ENCODE measurements around the gene MRPL54.
"Not testable (repeated sequence)": the region's sequence is repeated elsewhere in the genome, so short reads cannot be mapped to it uniquely, and the experiment has no call there.

MRPL54 gene

GRCh38 chr19:3740431-3740830 is 22.1 kb upstream of the MRPL54 start:
- H3K36me3 ChIP-seq (ENCODE audit: control insufficient read depth, insufficient read depth, low read length): no peaks in the 10 kb centered on the region
- H3K4me3 ChIP-seq (ENCODE audit: insufficient read depth, low read depth, low read length): no peak overlapping the region
- WGBS, 2 experiments: 95 to 96% methylated on average over 24 of the region's 24 CpGs
- no peaks in the 10 kb centered on the region for H3K4me1 ChIP-seq (ENCODE audit: control insufficient read depth, insufficient read depth, low read length)
- no peaks in the 10 kb centered on the region for H3K9me3 ChIP-seq (ENCODE audit: control insufficient read depth, low read length)
- H3K27ac ChIP-seq (ENCODE audit: insufficient read depth, low read depth, low read length, poor library complexity, severe bottlenecking): no peak overlapping the region
- no peaks in the 10 kb centered on the region for H3K27me3 ChIP-seq (ENCODE audit: control insufficient read depth, insufficient read depth, low read length, poor library complexity, severe bottlenecking)

GRCh38 chr19:3743486-3743885 is 19.0 kb upstream of the MRPL54 start:
- H3K27me3 ChIP-seq (ENCODE audit: control insufficient read depth, insufficient read depth, low read length, poor library complexity, severe bottlenecking): no peaks in the 10 kb centered on the region
- H3K4me3 ChIP-seq (ENCODE audit: insufficient read depth, low read depth, low read length): no peak overlapping the region
- H3K36me3 ChIP-seq (ENCODE audit: control insufficient read depth, insufficient read depth, low read length): no peaks in the 10 kb centered on the region
- H3K9me3 ChIP-seq (ENCODE audit: control insufficient read depth, low read length): no peaks in the 10 kb centered on the region
- no peaks in the 10 kb centered on the region for H3K4me1 ChIP-seq (ENCODE audit: control insufficient read depth, insufficient read depth, low read length)
- 92 to 96% methylated on average over 2 of the region's 2 CpGs for WGBS, 2 experiments
- no peak overlapping the region for H3K27ac ChIP-seq (ENCODE audit: insufficient read depth, low read depth, low read length, poor library complexity, severe bottlenecking)

GRCh38 chr19:3745363-3746045 is 17.0 kb upstream of the MRPL54 start:
- no peak overlapping the region for H3K4me3 ChIP-seq (ENCODE audit: insufficient read depth, low read depth, low read length)
- no peak overlapping the region for H3K27ac ChIP-seq (ENCODE audit: insufficient read depth, low read depth, low read length, poor library complexity, severe bottlenecking)
- H3K36me3 ChIP-seq (ENCODE audit: control insufficient read depth, insufficient read depth, low read length): no peaks in the 10 kb centered on the region
- H3K4me1 ChIP-seq (ENCODE audit: control insufficient read depth, insufficient read depth, low read length): no peaks in the 10 kb centered on the region
- no peaks in the 10 kb centered on the region for H3K27me3 ChIP-seq (ENCODE audit: control insufficient read depth, insufficient read depth, low read length, poor library complexity, severe bottlenecking)
- no peaks in the 10 kb centered on the region for H3K9me3 ChIP-seq (ENCODE audit: control insufficient read depth, low read length)
- 78 to 84% methylated on average over 8 of the region's 8 CpGs for WGBS, 2 experiments

GRCh38 chr19:3746371-3747056 is 16.0 kb upstream of the MRPL54 start:
- Histone ChIP-seq H3K4me3 (ENCODE audit: insufficient read depth, low read depth, low read length) (no peak overlapping the region), H3K36me3 (ENCODE audit: control insufficient read depth, insufficient read depth, low read length) (no peaks in the 10 kb centered on the region), H3K4me1 (ENCODE audit: control insufficient read depth, insufficient read depth, low read length) (no peaks in the 10 kb centered on the region), H3K27ac (ENCODE audit: insufficient read depth, low read depth, low read length, poor library complexity, severe bottlenecking) (no peak overlapping the region), H3K27me3 (ENCODE audit: control insufficient read depth, insufficient read depth, low read length, poor library complexity, severe bottlenecking) (no peaks in the 10 kb centered on the region), H3K9me3 (ENCODE audit: control insufficient read depth, low read length) (no peaks in the 10 kb centered on the region)
- WGBS, 2 experiments: 93 to 95% methylated on average over 31 of the region's 31 CpGs

GRCh38 chr19:3748965-3749364 is 13.5 kb upstream of the MRPL54 start:
- Histone ChIP-seq H3K27ac (ENCODE audit: insufficient read depth, low read depth, low read length, poor library complexity, severe bottlenecking) (no peak overlapping the region), H3K4me1 (ENCODE audit: control insufficient read depth, insufficient read depth, low read length) (no peaks in the 10 kb centered on the region), H3K9me3 (ENCODE audit: control insufficient read depth, low read length) (no peaks in the 10 kb centered on the region), H3K36me3 (ENCODE audit: control insufficient read depth, insufficient read depth, low read length) (peaks cover 7% of the 10 kb centered on the region), H3K4me3 (ENCODE audit: insufficient read depth, low read depth, low read length) (no peak overlapping the region), H3K27me3 (ENCODE audit: control insufficient read depth, insufficient read depth, low read length, poor library complexity, severe bottlenecking) (no peaks in the 10 kb centered on the region)
- 95 to 96% methylated on average over 7 to 8 of the region's 8 CpGs for WGBS, 2 experiments

GRCh38 chr19:3750211-3750610 is 12.3 kb upstream of the MRPL54 start:
- Histone ChIP-seq H3K27me3 (ENCODE audit: control insufficient read depth, insufficient read depth, low read length, poor library complexity, severe bottlenecking) (no peaks in the 10 kb centered on the region), H3K36me3 (ENCODE audit: control insufficient read depth, insufficient read depth, low read length) (peaks cover 7% of the 10 kb centered on the region), H3K4me1 (ENCODE audit: control insufficient read depth, insufficient read depth, low read length) (no peaks in the 10 kb centered on the region), H3K9me3 (ENCODE audit: control insufficient read depth, low read length) (no peaks in the 10 kb centered on the region), H3K27ac (ENCODE audit: insufficient read depth, low read depth, low read length, poor library complexity, severe bottlenecking) (no peak overlapping the region), H3K4me3 (ENCODE audit: insufficient read depth, low read depth, low read length) (no peak overlapping the region)
- WGBS, 2 experiments: 96 to 98% methylated on average over 2 of the region's 2 CpGs

GRCh38 chr19:3751236-3751635 is 11.2 kb upstream of the MRPL54 start:
- no peak overlapping the region for H3K4me3 ChIP-seq (ENCODE audit: insufficient read depth, low read depth, low read length)
- 97% methylated on average over 30 of the region's 30 CpGs for WGBS, 2 experiments

GRCh38 chr19:3752492-3752891 is 10.0 kb upstream of the MRPL54 start:
- Histone ChIP-seq H3K9me3 (ENCODE audit: control insufficient read depth, low read length) (no peaks in the 10 kb centered on the region), H3K27me3 (ENCODE audit: control insufficient read depth, insufficient read depth, low read length, poor library complexity, severe bottlenecking) (no peaks in the 10 kb centered on the region), H3K36me3 (ENCODE audit: control insufficient read depth, insufficient read depth, low read length) (peaks cover 7% of the 10 kb centered on the region), H3K4me1 (ENCODE audit: control insufficient read depth, insufficient read depth, low read length) (no peaks in the 10 kb centered on the region), H3K4me3 (ENCODE audit: insufficient read depth, low read depth, low read length) (no peak overlapping the region), H3K27ac (ENCODE audit: insufficient read depth, low read depth, low read length, poor library complexity, severe bottlenecking) (no peak overlapping the region)
- 96 to 97% methylated on average over 25 of the region's 25 CpGs for WGBS, 2 experiments

More at GRCh38 chr19:3751236-3751635, 11.2 kb upstream of the MRPL54 start:
- Histone ChIP-seq H3K9me3 (ENCODE audit: control insufficient read depth, low read length) (no peaks in the 10 kb centered on the region), H3K27ac (ENCODE audit: insufficient read depth, low read depth, low read length, poor library complexity, severe bottlenecking) (no peak overlapping the region), H3K36me3 (ENCODE audit: control insufficient read depth, insufficient read depth, low read length) (peaks cover 7% of the 10 kb centered on the region), H3K4me1 (ENCODE audit: control insufficient read depth, insufficient read depth, low read length) (no peaks in the 10 kb centered on the region), H3K27me3 (ENCODE audit: control insufficient read depth, insufficient read depth, low read length, poor library complexity, severe bottlenecking) (no peaks in the 10 kb centered on the region)

- Histone ChIP-seq H3K9me3 (ENCODE audit: control insufficient read depth, low read length) (no peaks in the 10 kb centered on the region), H3K4me1 (ENCODE audit: control insufficient read depth, insufficient read depth, low read length) (no peaks in the 10 kb centered on the region), H3K4me3 (ENCODE audit: insufficient read depth, low read depth, low read length) (no peak overlapping the region), H3K27ac (ENCODE audit: insufficient read depth, low read depth, low read length, poor library complexity, severe bottlenecking) (no peak overlapping the region), H3K36me3 (ENCODE audit: control insufficient read depth, insufficient read depth, low read length) (peaks cover 7% of the 10 kb centered on the region), H3K27me3 (ENCODE audit: control insufficient read depth, insufficient read depth, low read length, poor library complexity, severe bottlenecking) (no peaks in the 10 kb centered on the region)
- WGBS, 2 experiments: 95 to 96% methylated on average over 51 of the region's 51 CpGs
Measured at GRCh38 chr19:3753631-3754410, 8.7 kb upstream of the MRPL54 start.

GRCh38 chr19:3757705-3758104 is 4.8 kb upstream of the MRPL54 start:
- not testable (repeated sequence) for H3K4me3 ChIP-seq (ENCODE audit: insufficient read depth, low read depth, low read length); H3K27ac ChIP-seq (ENCODE audit: insufficient read depth, low read depth, low read length, poor library complexity, severe bottlenecking); H3K27me3 ChIP-seq (ENCODE audit: control insufficient read depth, insufficient read depth, low read length, poor library complexity, severe bottlenecking); H3K36me3 ChIP-seq (ENCODE audit: control insufficient read depth, insufficient read depth, low read length); H3K9me3 ChIP-seq (ENCODE audit: control insufficient read depth, low read length); H3K4me1 ChIP-seq (ENCODE audit: control insufficient read depth, insufficient read depth, low read length)
- 96 to 98% methylated on average over 7 of the region's 7 CpGs for WGBS, 2 experiments

Measured in ectodermal cell (in vitro differentiated cells).